NCI-H1092 (cell line): ENCODE data around the gene VANGL2.

ENCODE experiments used
- DNase-seq: peaks from one replicate; lab custom pipeline; 2025; lab: John Stamatoyannopoulos, UW

The VANGL2 gene

GRCh38 chr1:160405331-160405877 is 5.0 kb downstream of the VANGL2 start:
- no peak for DNase-seq

- no peak for DNase-seq
Measured at GRCh38 chr1:160406131-160406968, 6.0 kb downstream of the VANGL2 start.

GRCh38 chr1:160407839-160408801 is 7.8 kb downstream of the VANGL2 start:
- DNase-seq: no peak

GRCh38 chr1:160408864-160409263 is 8.5 kb downstream of the VANGL2 start:
- DNase-seq: no peak

GRCh38 chr1:160409486-160409885 is 9.1 kb downstream of the VANGL2 start:
- no peak for DNase-seq

- peak; percentile 84 for DNase-seq
Measured at GRCh38 chr1:160410406-160411005, 10.1 kb downstream of the VANGL2 start.

GRCh38 chr1:160411271-160412027 is 11.1 kb downstream of the VANGL2 start:
- DNase-seq: peak; percentile 24

GRCh38 chr1:160412028-160412362 is 11.6 kb downstream of the VANGL2 start:
- no peak for DNase-seq

GRCh38 chr1:160413716-160414115 is 13.4 kb downstream of the VANGL2 start:
- DNase-seq: no peak

GRCh38 chr1:160414881-160415280 is 14.5 kb downstream of the VANGL2 start:
- DNase-seq: no peak

GRCh38 chr1:160415696-160416290 is 15.4 kb downstream of the VANGL2 start:
- no peak for DNase-seq

GRCh38 chr1:160416369-160416768 is 16.0 kb downstream of the VANGL2 start:
- DNase-seq: no peak

- DNase-seq: no peak
Measured at GRCh38 chr1:160418483-160418882, 18.1 kb downstream of the VANGL2 start.

GRCh38 chr1:160419150-160419837 is 18.9 kb downstream of the VANGL2 start:
- no peak for DNase-seq

- no peak for DNase-seq
Measured at GRCh38 chr1:160419838-160420169, 19.4 kb downstream of the VANGL2 start.

- DNase-seq: no peak
Measured at GRCh38 chr1:160420881-160421842, 20.8 kb downstream of the VANGL2 start.

GRCh38 chr1:160421881-160422280 is 21.5 kb downstream of the VANGL2 start:
- DNase-seq: no peak

- DNase-seq: no peak
Measured at GRCh38 chr1:160423966-160424365, 23.6 kb downstream of the VANGL2 start.

GRCh38 chr1:160425847-160426246 is 25.5 kb downstream of the VANGL2 start:
- DNase-seq: no peak
